ENCODE results near the gene CHURC1. TPM values are rescaled to one million over a fixed set of nuclear protein-coding genes. Genes with fewer than 3 reads are reported as not detected.

Gene CHURC1
- total RNA-seq, 1 experiment from 2014 or later = 52.6 TPM

GRCh38 chr14:64946310-64947045, 32.2 kb downstream of the CHURC1 start:
- Histone ChIP-seq H3K9me3 (no peaks in the 10 kb centered on the region), H3K36me3 (ENCODE audit: control insufficient read depth, insufficient read depth, low read length) (peaks cover 2% of the 10 kb centered on the region; the same call in 1 of the 2 replicates), H3K27me3 (replicated peaks; ENCODE audit: control insufficient read depth, insufficient read depth, low read length) (no peaks in the 10 kb centered on the region), H3K4me3 (ENCODE audit: low read depth, low read length) (no peak overlapping the region), H3K4me1 (peaks cover 23% of the 10 kb centered on the region)
- CTCF ChIA-PET = no interaction called here
- POLR2A ChIA-PET = no interaction called here
- peaks cover 75% of the 10 kb centered on the region for H3K36me3 Mint-ChIP-seq (ENCODE audit: insufficient read depth, unreplicated experiment)
- intact Hi-C loops (cut with micrococcal nuclease; ENCODE audit: unreplicated experiment) = no loop called here
- TF ChIP-seq CTCF (IDR thresholded peaks at IDR 0.05; ENCODE audit: insufficient read depth in 1 of 2, low read depth in 1 of 2, low read length in 1 of 2, severe bottlenecking in 1 of 2, unreplicated experiment in 1 of 2) = no peak
- peaks cover 30% of the 10 kb centered on the region for H3K4me1 Mint-ChIP-seq (ENCODE audit: low read depth, unreplicated experiment)
- H3K27me3 Mint-ChIP-seq (ENCODE audit: insufficient read depth, unreplicated experiment) = no peaks in the 10 kb centered on the region
- H3K27ac Mint-ChIP-seq (ENCODE audit: unreplicated experiment) = no peak overlapping the region
- BruUV-seq (replicated peaks) = no TSS peak
- no peak overlapping the region for H3K4me3 Mint-ChIP-seq (ENCODE audit: unreplicated experiment)
- no peak for DNase-seq
- no peaks in the 10 kb centered on the region for H3K9me3 Mint-ChIP-seq (ENCODE audit: unreplicated experiment)

- intact Hi-C loops (cut with micrococcal nuclease; ENCODE audit: unreplicated experiment) = no loop called here
- no TSS peak for BruUV-seq (replicated peaks)
- H3K4me3 ChIP-seq (ENCODE audit: low read depth, low read length) = no peak overlapping the region
- peaks cover 67% of the 10 kb centered on the region for H3K36me3 Mint-ChIP-seq (ENCODE audit: insufficient read depth, unreplicated experiment)
- H3K4me3 Mint-ChIP-seq (ENCODE audit: unreplicated experiment) = no peak overlapping the region
- peaks cover 16% of the 10 kb centered on the region for H3K4me1 Mint-ChIP-seq (ENCODE audit: low read depth, unreplicated experiment)
- no peak for TF ChIP-seq CTCF (IDR thresholded peaks at IDR 0.05; ENCODE audit: insufficient read depth in 1 of 2, low read depth in 1 of 2, low read length in 1 of 2, severe bottlenecking in 1 of 2, unreplicated experiment in 1 of 2)
- no peaks in the 10 kb centered on the region for H3K9me3 Mint-ChIP-seq (ENCODE audit: unreplicated experiment)
- H3K27me3 ChIP-seq (replicated peaks; ENCODE audit: control insufficient read depth, insufficient read depth, low read length) = no peaks in the 10 kb centered on the region
- H3K27me3 Mint-ChIP-seq (ENCODE audit: insufficient read depth, unreplicated experiment) = no peaks in the 10 kb centered on the region
- POLR2A ChIA-PET = no interaction called here
- H3K27ac Mint-ChIP-seq (ENCODE audit: unreplicated experiment) = no peak overlapping the region
- DNase-seq = no peak
- CTCF ChIA-PET = no interaction called here
- H3K36me3 ChIP-seq (ENCODE audit: control insufficient read depth, insufficient read depth, low read length) = peaks cover 2% of the 10 kb centered on the region; the same call in 1 of the 2 replicates
- H3K4me1 ChIP-seq = peaks cover 9% of the 10 kb centered on the region
- H3K9me3 ChIP-seq = no peaks in the 10 kb centered on the region
These were observed 33.7 kb downstream of the CHURC1 start for GRCh38 chr14:64947710-64948611.

- ChIA-PET POLR2A (no interaction called here), CTCF (no interaction called here)
- DNase-seq = no peak
- H3K9me3 Mint-ChIP-seq (ENCODE audit: unreplicated experiment) = no peaks in the 10 kb centered on the region
- H3K27me3 Mint-ChIP-seq (ENCODE audit: insufficient read depth, unreplicated experiment) = no peaks in the 10 kb centered on the region
- peaks cover 14% of the 10 kb centered on the region for H3K4me1 Mint-ChIP-seq (ENCODE audit: low read depth, unreplicated experiment)
- H3K36me3 Mint-ChIP-seq (ENCODE audit: insufficient read depth, unreplicated experiment) = peaks cover 64% of the 10 kb centered on the region
- H3K27ac Mint-ChIP-seq (ENCODE audit: unreplicated experiment) = no peak overlapping the region
- no peak overlapping the region for H3K4me3 Mint-ChIP-seq (ENCODE audit: unreplicated experiment)
- Histone ChIP-seq H3K36me3 (ENCODE audit: control insufficient read depth, insufficient read depth, low read length) (peaks cover 2% of the 10 kb centered on the region; the same call in 1 of the 2 replicates), H3K9me3 (no peaks in the 10 kb centered on the region), H3K4me3 (ENCODE audit: low read depth, low read length) (no peak overlapping the region), H3K27me3 (replicated peaks; ENCODE audit: control insufficient read depth, insufficient read depth, low read length) (no peaks in the 10 kb centered on the region), H3K4me1 (peaks cover 1% of the 10 kb centered on the region; the same call in 1 of the 2 replicates)
- no TSS peak for BruUV-seq (replicated peaks)
- intact Hi-C loops (cut with micrococcal nuclease; ENCODE audit: unreplicated experiment) = no loop called here
- TF ChIP-seq CTCF (IDR thresholded peaks at IDR 0.05; ENCODE audit: insufficient read depth in 1 of 2, low read depth in 1 of 2, low read length in 1 of 2, severe bottlenecking in 1 of 2, unreplicated experiment in 1 of 2) = no peak
These were observed 34.5 kb downstream of the CHURC1 start for GRCh38 chr14:64948612-64949210.
